Lung (tissue), 12 donors: ENCODE measurements around the gene TIMP3. TPM values are rescaled to one million over a fixed set of nuclear protein-coding genes. Genes with fewer than 3 reads are reported as not detected.

Experiments used
- ATAC-seq: fragments of 200-7000 bp; cut with Tn5 transposase; one replicate; pipeline ENCODE4 v1.9.1; 2020; ENCODE audit warnings: moderate number of reproducible peaks; ENCODE audit not compliant: insufficient read depth, low FRiP score
- DNase-seq, 3 donors: peaks; one replicate each; pipeline ENCODE4 v3.0.0-alpha.2; 2013 to 2017
- H3K27ac ChIP-seq, 2 donors: one replicate each; pipeline ENCODE4 v1.5.1; 2013; ENCODE audit warnings: mild to moderate bottlenecking in 2 of 2, moderate library complexity in 2 of 2, control low read depth in 1 of 2, inconsistent platforms in 1 of 2, low read depth in 1 of 2, low read length in 1 of 2
- H3K27me3 ChIP-seq, 3 donors: one replicate each; pipeline ENCODE4 v1.5.1; 2013; ENCODE audit warnings: low read length in 2 of 3; ENCODE audit not compliant: control insufficient read depth in 3 of 3, insufficient read depth in 3 of 3
- H3K36me3 ChIP-seq, 4 donors: one replicate each; pipeline ENCODE4 v1.5.1; 2013; ENCODE audit warnings: low read length in 4 of 4, mild to moderate bottlenecking in 1 of 4, moderate library complexity in 1 of 4; ENCODE audit not compliant: control insufficient read depth in 4 of 4, insufficient read depth in 4 of 4
- H3K4me1 ChIP-seq, 5 donors: one replicate each; pipeline ENCODE4 v1.5.1; 2013; ENCODE audit warnings: low read length in 5 of 5, mild to moderate bottlenecking in 2 of 5, moderate library complexity in 1 of 5; ENCODE audit not compliant: control insufficient read depth in 5 of 5, insufficient read depth in 5 of 5
- H3K4me3 ChIP-seq: one replicate; pipeline ENCODE4 v1.5.1; 2013; ENCODE audit warnings: mild to moderate bottlenecking, control low read depth, moderate library complexity
- H3K9ac ChIP-seq, 2 donors: one replicate each; pipeline ENCODE4 v1.5.1; 2013; ENCODE audit warnings: low read length in 2 of 2, control low read depth in 1 of 2; ENCODE audit not compliant: insufficient read depth in 1 of 2
- H3K9me3 ChIP-seq, 4 donors: one replicate each; pipeline ENCODE4 v1.5.1; 2013; ENCODE audit warnings: low read length in 3 of 4, mild to moderate bottlenecking in 1 of 4, moderate library complexity in 1 of 4; ENCODE audit not compliant: control insufficient read depth in 4 of 4, insufficient read depth in 3 of 4
- CTCF ChIP-seq: IDR thresholded peaks from 2 replicates; pipeline ENCODE4 v1.5.1; 2012; ENCODE audit warnings: mild to moderate bottlenecking; ENCODE audit errors: control extremely low read depth, extremely low read depth
- WGBS, 2 donors: extraction: QIAGEN DNeasy Blood & Tissue Kit; methylation state at CpG; one replicate each; pipeline ENCODE4 v1.1.7; 2013; 5-methylcytosine and 5-hydroxymethylcytosine counted together
- polyA plus RNA-seq, 2 donors: library from polyadenylated mRNA; stranded (reverse); fragments of 200-250 nt; gene quantifications; one replicate each; pipeline ENCODE4 v1.2.1, GENCODE V29; 2013
- total RNA-seq, 2 donors: library from RNA; depleted of rRNA in 1 of 2; stranded (reverse); fragments of >200 nt in 1 of 2; gene quantifications; one replicate each; pipeline ENCODE4 v1.2.1, GENCODE V29; 2014 to 2021
- donor health status: control.
- donor health status: control.
- donor health status: Bipolar disorder and iron deficiency.
- donor health status: healthy.
- donor health status: DM: yes; HTN: yes; CAD: no.

The TIMP3 gene
- total and polyA plus RNA-seq, 4 donors: 129 to 547 (median 239) TPM

- no peak for TF ChIP-seq CTCF
- no peak for DNase-seq
- no peak for ATAC-seq
- Histone ChIP-seq H3K27me3 (no peaks in the 10 kb centered on the region), H3K27ac (no peak overlapping the region), H3K36me3 (no peaks in the 10 kb centered on the region), H3K9me3 (no peaks in the 10 kb centered on the region), H3K4me3 (no peak overlapping the region), H3K4me1 (peaks cover 0 to 43% (median 17%) of the 10 kb centered on the region in 5 donors), H3K9ac (no peak overlapping the region)
- 93 to 98% methylated on average over 6 of the region's 6 CpGs for WGBS, 2 donors
These were observed 2.0 kb upstream of the TIMP3 start for GRCh38 chr22:32799496-32799895.

- 73 to 80% methylated on average over 8 of the region's 8 CpGs for WGBS, 2 donors
- H3K4me3 ChIP-seq: no peak overlapping the region
These were observed 1.2 kb upstream of the TIMP3 start for GRCh38 chr22:32800158-32800882.

GRCh38 chr22:32800994-32801536, 440 bp upstream of the TIMP3 start:
- WGBS, 2 donors: 18 to 29% methylated on average over 12 to 21 of the region's 21 CpGs
- H3K27me3 ChIP-seq: no peaks in the 10 kb centered on the region

More at GRCh38 chr22:32800158-32800882, 1.2 kb upstream of the TIMP3 start:
- no peak for TF ChIP-seq CTCF
- ATAC-seq: no peak
- H3K27me3 ChIP-seq: no peaks in the 10 kb centered on the region
- H3K9ac ChIP-seq: no peak overlapping the region
- H3K36me3 ChIP-seq: no peaks in the 10 kb centered on the region
- peak overlapping the region in 1 of 2 donors; percentile 92 for H3K27ac ChIP-seq
- DNase-seq: peak; percentile 36 to 58 (median 46)
- peaks cover 4 to 51% (median 18%) of the 10 kb centered on the region in 5 donors for H3K4me1 ChIP-seq
- H3K9me3 ChIP-seq: no peaks in the 10 kb centered on the region

More at GRCh38 chr22:32800994-32801536, 440 bp upstream of the TIMP3 start:
- H3K36me3 ChIP-seq: no peaks in the 10 kb centered on the region
- ATAC-seq (no peak), DNase-seq (peak in 2 of 3 donors; percentile 52 to 67)
- H3K9ac ChIP-seq: peak overlapping the region in 1 of 2 donors; percentile 83
- no peaks in the 10 kb centered on the region for H3K9me3 ChIP-seq
- H3K27ac ChIP-seq: peak overlapping the region; percentile 92 to 95
- peak overlapping the region; percentile 30 for H3K4me3 ChIP-seq
- TF ChIP-seq CTCF: no peak
- peaks cover 7 to 54% (median 21%) of the 10 kb centered on the region in 5 donors for H3K4me1 ChIP-seq
